Adrenal gland (tissue), 5 donors: ENCODE measurements around the gene TBC1D7.

Source experiments
- CTCF ChIP-seq, 6 experiments: fragments of 450-650 bp in 4 of 6; fragments of 200-600 bp in 2 of 6; sonication (generic) in 1 of 6; IDR thresholded peaks; 1 replicate in 5 of 6; 2 replicates in 1 of 6; pipeline versions ENCODE4 v1.5.1 to v1.8.0; 2016 to 2021; ENCODE audit warnings: antibody characterized with exemption in 6 of 6, mild to moderate bottlenecking in 2 of 6, moderate library complexity in 1 of 6
- POLR2A ChIP-seq, 2 donors: fragments of 450-650 bp; IDR thresholded peaks; one replicate each; pipeline ENCODE4 v1.6.1; 2017; ENCODE audit warnings: antibody characterized with exemption in 2 of 2, mild to moderate bottlenecking in 2 of 2, moderate library complexity in 1 of 2
- donor health status: DM: no; HTN: no; CAD: no.

- TF ChIP-seq CTCF (IDR thresholded peaks at IDR 0.05) (no peak), POLR2A (IDR thresholded peaks at IDR 0.05) (no peak)
Measured at GRCh38 chr6:13328875-13329183, 492 bp upstream of the TBC1D7 start.
